Fibroblast of the conjunctiva (primary cell): ENCODE data around the gene SBK3.
"Not testable (repeated sequence)": the region's sequence is repeated elsewhere in the genome, so short reads cannot be mapped to it uniquely, and the experiment has no call there.

ENCODE experiments used
- DNase-seq: peaks from one replicate; pipeline ENCODE4 v3.0.0-alpha.2; 2010; ENCODE audit warnings: low read depth

Gene SBK3, protein sequence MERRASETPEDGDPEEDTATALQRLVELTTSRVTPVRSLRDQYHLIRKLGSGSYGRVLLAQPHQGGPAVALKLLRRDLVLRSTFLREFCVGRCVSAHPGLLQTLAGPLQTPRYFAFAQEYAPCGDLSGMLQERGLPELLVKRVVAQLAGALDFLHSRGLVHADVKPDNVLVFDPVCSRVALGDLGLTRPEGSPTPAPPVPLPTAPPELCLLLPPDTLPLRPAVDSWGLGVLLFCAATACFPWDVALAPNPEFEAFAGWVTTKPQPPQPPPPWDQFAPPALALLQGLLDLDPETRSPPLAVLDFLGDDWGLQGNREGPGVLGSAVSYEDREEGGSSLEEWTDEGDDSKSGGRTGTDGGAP

DNA sequence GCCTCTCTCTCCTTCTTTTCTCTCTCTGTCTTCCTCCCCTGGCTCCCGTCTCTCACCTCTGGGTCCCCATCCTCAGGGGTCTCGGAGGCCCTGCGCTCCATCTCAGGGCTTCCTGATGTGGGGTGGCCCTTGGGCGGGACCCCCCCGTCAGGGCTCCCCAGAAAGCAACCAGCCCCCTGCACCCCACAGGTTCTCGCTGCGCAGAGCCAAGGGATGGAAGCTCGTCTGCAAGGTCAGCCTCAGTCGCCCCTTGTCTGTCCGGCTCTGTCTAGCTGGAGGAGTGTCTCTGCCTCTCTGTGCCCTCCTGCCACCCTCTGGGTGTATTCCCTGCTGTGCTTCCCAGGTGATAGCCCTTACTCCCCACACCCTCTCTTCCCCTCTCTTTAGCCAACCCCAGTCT, at the start of gene SBK3:
Gene SBK3 (minus strand): TSS at position 101 of the 400 bp plus-strand sequence. CDS start 0 bp downstream, at position 101.
- no peak for DNase-seq

DNA sequence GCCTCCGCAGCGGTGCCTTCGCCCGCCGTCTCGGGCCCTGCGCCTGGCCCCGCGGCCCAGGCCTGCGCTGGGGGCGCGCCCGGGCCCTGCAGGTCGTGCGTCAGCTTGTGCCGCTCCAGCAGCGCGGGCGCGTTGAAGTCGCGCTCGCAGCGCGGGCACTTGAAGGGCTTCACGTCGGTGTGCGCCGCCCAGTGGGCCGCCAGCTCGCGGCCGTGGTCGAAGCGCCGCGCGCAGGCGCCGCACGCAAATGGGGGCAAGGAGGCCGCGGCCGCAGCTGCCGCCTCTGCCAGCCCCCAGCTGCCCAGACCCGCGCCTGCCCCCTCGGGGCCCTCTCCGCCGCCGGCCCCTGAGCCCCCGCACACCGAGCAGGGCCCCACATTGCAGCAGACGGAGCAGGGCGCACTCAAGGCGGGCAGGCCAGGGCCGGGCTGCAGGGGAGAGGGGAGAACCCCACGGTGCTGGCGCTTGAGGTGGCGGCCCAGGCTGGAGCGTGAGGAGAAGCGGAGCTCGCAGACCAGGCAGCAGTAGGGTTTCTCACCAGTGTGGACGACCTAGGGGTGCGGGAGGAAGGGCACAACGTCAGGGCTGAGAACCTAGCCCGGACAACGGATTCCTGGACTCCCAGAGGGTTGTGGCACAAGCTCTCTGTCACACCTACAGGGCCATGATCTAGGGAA, 47.9 kb upstream of the SBK3 start:
- no peak for DNase-seq

DNA sequence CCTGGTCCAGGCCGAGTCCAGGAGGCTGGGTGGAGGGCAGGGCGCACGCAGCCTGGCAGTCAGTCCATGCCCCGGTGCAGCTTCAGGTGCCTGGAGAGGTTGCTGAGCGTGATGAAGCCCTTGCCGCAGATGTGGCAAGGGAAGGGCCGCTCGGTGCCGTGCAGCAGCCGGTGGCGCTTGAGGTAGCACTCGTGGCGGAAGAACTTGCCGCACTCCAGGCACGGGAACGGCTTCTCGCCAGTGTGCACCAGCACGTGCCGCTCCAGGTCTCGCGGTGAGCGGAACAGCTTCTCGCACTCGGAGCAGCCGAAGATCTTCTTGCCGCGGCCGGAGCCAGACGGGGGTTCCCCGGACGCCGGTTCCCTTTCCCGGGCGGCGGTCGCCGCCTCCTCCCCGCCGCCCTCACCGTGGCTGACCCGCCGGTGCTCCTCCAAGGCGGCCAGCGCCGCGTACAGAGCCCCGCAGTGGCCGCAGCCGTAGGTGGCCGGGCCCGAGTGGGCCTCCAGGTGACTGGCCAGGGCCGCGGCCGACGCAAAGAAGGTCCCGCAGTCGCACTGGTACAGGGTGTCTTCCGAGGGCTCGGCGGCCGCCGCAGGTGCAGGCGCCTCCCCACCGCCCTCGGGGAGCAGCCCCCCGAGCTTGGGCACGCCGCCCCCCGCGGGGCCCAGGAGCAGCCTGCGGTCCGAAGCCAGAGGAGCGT, 47.2 kb upstream of the SBK3 start:
- no peak for DNase-seq

DNA sequence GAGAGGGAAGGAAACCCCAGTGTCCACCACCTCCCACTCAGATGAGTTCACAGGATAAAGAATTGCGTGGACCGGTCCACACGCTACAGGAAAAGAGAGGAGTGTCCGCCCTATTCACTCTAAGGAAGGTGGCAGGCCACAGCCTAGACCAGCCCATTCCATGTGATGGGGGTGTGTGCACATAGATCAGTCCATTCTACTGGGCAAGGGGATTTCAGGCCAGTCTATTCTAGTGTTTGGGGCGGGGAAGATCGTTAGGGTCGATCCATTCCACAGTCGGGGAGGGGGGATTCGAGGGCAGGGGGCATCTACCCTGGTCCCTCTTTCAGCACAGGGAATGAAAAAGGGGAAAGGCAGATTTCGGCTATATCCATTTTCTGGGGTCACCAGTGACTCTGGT, 46.2 kb upstream of the SBK3 start:
- no peak for DNase-seq

DNA sequence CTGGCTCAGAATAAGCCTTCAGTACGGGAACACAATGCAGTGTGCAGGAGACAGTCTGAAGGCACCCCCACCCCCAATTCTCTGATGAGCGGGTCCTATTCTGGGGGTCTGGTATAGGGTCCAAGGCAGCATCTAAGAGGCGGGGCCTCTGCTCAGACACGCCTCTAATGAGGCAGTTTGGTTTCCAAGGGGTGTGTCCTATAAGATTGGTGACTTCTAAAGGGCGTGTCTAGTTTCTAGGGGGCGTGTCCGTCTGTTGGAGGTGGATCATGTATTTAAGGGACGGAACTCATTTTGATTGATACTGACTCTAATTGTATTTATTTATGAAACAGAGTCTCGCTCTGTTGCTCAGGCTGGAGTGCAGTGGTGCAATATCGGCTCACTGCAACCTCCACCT, 45.3 kb upstream of the SBK3 start:
- no peak for DNase-seq

DNA sequence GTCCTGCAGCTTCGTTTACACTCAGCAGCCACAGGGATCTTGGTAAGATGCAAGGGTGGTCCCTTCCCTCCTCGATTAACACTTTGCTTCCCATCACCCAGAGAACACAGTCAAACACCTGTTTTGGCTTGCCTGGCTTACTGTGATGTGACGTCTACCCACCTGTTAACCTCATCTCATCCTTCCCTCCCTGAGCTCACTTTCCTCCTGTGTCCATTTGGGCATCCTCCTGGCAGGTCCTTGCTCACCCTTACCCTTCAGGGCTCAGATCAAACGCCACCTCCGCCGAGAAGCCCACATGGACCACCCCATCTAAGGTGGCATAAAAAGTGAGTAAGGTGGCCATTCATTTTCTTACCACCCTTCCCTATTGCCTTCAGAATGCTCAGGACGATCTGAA, 44.8 kb upstream of the SBK3 start:
- no peak for DNase-seq

DNA sequence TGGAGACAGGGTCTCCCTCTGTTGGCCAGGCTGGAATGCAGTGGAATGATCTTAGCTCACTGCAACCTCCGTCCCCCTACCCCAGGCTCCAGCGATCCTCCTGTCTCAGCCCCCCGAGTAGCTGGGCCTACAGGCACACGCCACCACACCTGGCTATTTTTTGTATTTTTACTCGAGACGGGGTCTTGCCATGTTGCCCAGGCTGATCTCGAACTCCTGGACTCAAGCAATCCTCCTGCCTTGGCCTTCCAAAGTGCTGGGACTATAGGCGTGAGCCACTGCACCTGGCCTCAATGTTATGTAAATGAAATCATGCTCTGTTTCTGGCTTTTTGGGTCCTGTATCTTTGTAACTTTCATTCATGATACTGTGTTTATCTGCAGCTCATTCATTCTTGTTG, 43.4 kb upstream of the SBK3 start:
- DNase-seq = no peak

DNA sequence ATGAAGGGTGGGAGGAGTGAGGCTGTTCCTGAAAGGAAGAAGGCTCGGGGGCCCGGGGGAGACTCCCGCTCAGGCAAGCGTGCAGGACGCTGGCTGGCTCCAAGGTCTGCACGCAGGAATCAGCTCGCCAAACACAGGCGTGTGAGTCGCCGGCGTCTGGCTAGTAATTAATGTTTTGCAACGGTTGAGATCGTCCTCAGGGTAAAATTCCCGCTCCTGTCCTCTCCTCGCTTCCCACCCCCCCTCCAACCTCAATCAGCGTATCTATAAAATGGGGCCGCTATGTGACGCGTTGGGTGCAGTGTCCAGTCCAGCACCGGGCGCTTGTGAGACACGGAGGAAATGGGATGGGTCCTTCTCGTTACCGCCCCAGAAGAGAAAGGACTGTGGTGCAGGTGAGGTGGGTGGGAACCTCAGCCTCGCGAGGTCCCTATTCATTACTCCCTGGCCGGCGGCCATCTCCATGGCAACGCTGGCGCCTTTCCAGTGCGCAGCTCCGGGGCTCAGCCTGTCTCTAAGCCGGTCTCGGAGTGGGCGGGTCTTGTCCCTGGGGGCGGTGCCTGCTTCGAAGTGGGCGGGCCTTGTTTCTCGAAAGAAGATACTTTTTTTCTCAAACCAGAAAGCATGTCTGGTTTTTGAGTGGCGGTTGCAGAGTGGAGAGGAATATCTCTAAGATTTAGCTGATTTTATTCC, 41.8 kb upstream of the SBK3 start:
- DNase-seq = peak; percentile 82

DNA sequence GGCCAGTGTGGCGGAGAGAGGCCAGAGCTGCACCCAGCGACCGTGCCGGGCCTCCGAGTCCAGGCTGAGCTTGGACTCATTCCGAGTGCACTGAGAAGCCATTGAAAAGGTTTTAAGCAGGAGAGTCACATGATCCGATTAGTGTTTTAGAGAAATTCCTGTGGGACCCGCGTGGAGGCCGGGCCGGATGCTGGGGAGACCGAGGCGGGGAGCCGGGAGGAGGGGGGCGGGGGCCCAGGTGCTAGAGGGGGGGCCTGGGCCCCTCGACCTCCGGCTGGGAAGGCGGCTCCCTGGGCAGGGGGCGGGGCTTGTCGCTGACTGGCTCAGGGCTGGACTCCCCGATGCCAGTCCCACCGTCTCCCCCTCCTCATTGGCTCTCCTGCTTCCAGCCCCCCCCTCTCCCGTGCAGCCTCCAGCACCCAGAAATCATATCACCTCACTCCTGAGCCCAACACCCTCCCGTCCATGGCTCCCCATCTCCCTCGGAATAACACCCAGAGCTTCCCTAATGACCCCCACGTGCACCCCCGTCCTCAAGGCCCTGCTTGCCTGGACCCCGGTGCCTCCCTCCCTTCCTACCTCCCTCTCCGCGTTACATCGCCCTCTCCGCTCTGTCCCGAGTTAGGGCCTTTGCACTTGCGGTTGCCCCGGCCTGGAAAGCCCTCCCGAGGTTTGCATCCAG, 40.5 kb upstream of the SBK3 start:
- peak; percentile 53 for DNase-seq

DNA sequence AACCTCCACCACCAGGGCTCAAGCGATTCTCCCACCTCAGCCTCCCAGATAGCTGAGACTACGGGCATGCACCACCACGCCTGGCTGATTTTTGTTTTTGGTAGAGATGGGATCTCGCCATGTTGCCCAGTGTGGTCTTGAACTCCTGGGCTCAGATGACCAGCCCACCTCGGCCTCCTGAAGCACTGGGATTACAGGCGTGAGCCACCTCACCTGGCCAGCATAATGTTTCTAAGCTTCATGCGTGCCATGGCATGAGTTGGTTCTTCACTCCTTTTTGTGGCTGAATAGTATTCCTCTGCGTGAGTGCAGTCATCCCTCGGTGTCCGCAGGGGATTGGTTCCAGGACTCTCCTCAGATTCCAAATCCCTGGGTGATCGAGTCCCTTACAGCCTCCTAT, 39.5 kb upstream of the SBK3 start:
- DNase-seq = no peak

DNA sequence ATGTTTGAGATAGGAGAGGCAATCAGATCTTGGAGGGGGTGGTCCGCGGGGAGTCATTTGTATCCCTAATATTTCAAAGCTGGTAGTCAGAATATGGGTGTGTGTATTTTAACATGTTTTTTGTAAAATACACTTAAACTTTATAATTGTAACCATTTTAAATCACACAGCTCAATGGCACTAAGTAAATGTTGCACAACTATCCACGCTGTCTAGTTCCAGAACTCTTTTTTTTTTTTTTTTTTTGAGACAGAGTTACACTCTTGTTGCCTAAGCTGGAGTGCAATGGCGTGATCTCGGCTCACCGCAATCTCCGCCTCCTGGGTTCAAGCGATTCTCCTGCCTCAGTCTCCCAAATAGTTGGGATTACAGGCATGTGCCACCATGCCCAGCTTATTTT, 38.6 kb upstream of the SBK3 start:
- DNase-seq = not testable (repeated sequence)

DNA sequence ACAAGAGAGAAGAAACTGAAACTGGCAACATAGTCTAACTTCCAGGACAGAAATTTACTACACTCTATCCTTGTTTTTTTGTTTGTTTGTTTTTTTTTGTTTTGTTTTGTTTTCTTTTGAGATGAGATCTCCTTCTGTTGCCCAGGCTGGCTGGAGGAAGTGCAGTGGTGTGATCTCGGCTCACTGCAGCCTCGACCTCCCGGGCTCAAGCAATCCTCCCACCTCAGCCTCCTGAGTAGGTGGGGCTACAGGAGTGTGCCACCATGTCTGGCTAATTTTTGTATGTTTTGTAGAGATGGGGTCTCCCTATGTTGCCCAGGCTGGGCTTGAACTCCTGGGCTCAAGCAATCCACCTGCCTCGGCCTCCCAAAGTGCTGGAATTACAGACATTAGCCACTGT, 36.9 kb upstream of the SBK3 start:
- not testable (repeated sequence) for DNase-seq

DNA sequence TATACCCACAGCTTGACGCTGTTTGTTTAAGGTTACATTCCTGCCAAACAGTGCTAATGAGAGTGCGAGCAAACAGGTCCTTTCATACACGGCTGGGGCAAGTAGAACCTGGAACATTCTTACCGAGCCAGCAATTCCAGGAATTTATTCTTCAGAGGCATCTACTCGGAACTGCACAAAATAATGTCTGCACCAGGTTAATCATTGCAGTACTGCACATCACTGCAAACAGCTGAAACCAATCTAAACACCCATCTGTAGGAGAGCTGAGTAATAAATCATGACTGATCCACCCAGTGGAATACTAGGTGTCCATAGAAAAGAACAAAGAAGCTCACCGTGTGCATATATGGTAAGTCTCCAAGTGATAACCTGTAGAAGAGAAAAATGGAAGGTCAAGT, 36.5 kb upstream of the SBK3 start:
- no peak for DNase-seq

DNA sequence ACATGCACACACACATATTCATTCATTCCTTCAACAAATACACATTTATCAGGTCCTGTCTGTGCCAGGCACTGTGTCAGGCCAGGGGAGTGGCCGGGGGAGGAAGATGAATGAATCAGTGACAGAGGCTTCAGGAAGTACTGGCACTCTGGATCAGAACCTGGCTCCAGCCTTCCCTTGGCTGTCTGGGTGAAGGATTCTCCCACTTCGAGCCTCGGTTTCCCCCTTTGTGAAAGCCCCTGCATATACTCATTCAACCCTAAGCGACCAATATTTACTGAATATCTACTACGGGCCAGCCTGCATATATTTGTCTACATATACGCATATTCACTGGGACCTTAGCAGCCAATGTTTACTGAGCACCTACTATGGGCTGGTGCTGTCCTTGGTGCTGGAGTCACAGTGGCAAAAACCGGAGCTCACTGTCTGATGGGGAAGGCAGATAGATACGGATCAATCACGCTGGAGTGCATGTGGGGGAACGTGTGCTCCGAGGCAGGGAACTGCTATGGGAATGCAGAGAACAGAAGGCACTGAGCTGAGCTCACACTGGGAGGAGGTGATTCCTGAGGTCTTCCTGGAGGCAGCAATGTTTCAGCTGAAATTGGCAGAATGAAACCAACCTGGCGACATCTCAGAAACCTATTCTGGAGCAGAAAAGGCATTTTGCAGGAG, 35.9 kb upstream of the SBK3 start:
- DNase-seq = no peak

DNA sequence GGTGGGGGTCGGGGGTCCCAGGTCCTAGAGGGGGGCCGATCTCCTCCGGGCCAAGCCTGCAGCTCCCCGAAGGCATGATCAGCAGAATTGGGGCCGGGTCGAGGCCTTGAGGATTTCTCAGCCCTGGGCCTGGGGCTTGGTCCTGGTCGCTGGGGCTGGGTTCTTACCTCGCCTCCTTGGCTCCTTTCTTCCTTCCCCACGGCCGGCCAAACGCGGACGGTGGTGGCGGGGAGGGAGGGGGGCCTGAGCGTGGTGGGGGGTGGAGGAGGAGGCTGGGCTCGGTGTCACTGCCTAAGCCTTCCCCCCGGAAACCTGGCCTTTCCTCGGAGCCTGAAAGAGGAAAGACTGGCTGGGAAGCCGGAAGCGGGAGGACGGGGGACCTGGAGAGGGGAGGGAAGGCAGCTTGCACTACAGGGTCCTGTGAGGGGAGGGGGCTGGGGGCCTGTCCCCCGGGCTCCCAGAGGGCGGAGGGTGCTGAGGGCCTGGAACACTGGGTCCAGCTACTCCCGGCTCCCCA, 35.3 kb upstream of the SBK3 start, which contains the start of gene ZNF579:
Gene ZNF579 (minus strand): TSS at position 221 of the 517 bp plus-strand sequence. CDS start 1,209 bp downstream, outside the sequence.
- peak; percentile 73 for DNase-seq

DNA sequence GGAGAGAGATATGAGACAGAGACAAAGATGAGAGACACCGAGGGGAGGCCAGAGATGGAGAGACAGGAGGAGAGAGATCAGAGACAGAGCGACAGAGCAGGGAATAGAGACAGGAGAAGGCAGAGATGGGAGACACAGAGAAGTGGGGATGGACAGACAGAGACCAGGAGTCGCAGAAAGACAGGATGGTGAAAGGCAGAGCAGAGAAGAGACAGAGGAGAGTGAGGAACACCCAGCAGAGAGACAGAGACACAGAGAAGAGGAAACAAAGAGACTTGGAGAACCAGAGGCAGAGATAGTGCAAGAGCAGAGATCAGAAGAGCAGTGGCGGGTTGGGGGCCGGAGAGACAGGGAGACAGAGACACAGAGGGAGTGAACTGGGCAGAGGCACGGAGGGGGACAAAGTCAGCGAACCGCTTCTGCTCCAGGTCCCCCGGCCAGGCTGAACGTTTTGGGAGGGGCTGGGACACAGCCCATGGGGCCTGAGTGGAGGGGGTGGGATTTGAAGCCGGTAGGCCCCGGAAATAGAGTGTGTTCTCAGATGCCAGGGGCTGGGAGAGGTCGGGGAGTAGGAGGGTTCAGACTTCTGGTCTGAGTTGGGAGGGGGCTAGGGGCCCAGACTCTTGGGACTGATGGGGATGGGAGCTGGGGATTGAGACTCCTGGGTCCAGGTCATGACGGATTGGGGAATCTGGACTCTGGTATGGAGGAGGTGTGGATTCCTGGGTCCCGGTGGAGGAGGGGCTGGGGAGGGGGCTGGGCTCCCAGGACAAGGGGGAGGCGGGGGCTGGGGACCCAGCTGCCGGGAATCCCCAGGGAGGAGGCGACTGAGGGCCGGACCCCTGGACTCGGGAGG, 34.7 kb upstream of the SBK3 start:
- DNase-seq = no peak

DNA sequence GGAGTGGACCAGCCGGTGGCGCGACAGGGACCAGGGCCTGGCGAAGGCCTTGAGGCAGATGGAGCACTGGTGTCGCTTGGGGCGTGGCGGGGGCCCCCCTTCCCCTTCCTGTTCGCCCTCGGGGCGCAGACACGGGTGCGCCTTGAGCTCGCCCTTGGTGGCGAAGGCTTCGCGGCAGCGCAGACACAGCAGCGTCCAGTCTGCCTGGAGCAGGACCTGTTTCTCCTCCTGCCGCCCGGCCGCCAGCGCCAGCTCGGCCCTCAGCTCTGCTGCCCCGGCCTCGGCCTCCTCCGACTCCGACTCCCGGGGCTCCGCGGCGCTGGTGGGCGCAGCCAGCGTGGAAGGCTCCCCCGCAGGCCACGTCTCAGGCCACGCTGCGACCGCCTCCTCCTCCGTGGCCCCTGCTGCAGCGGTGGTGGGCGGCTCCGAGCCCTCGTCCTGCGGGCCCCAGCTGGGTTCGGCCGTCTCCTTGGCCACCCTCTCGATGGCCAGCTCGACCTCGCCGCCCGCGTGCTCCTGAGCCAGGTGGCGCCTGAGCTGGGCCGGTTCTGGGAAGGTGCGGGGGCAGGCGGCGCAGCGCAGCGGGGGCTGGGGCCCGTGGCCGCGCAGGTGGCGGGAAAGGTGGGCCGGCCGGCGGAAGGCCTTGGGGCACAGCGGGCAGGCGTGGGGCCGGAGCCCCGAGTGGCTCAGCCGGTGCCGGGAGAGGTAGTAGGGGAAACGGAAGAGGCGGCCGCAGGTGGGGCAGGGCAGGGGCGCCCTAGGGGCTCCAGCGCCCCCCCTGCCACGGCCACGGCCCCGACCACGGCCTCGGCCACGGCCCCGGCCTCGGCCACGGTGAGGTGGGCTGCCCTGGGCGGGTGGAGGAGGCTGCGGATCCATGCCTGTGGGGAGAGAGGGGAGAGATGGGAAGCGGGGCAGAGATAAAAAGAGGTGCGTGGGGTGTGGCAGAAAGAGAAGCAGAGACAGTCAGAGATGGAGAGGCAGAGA, 33.7 kb upstream of the SBK3 start:
- DNase-seq = no peak

DNA sequence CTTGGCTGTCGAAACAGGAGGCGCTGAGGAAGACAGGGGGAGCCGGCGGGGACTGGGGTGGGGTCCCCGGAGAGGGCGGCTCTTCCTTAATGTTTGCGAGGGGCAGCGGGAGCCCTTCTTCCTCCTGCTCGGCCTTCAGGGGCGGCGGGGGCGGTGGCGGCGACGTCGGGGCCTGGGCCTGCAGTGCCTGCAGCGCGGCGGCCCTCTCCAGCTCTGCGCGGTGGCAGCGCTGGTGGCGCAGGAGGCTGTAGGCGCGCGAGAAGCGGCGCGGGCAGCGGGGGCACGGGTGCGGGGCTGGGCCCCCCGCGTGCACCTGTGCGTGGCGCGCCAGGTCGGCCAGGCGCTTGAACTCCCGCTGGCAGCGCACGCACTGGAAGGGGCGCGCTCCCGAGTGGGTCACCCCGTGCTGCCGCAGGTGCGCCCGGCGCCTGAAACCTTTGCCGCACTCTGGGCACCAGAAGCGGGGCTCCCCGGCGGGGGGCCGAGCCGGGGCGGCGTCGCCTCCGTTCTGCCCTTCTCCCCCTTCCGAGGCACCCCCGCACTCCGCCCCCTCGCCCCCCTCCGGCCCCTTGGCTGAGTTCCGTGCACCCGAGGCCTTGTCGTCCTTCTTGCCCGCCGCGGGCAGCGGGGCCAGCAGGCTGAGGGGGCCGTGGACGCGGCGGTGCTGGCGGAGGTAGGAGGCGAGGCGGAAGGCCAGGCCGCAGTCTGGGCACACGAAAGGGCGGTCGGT, 32.9 kb upstream of the SBK3 start:
- DNase-seq = no peak
